ENCODE data around the gene UNC80.

GRCh38 chr2:210027608-210028007 lies 256.0 kb downstream of the UNC80 start:
- no peak for TF ChIP-seq POLR2A (IDR thresholded peaks at IDR 0.05)
- no peak for TF ChIP-seq CTCF (IDR thresholded peaks at IDR 0.05 in 8 of 11, conservative IDR thresholded peaks at IDR 0.05 in 3 of 11)
- TF ChIP-seq POLR2AphosphoS5 (IDR thresholded peaks at IDR 0.05), result no peak
